Astrocyte of the cerebellum (primary cell): Measurements from ENCODE around the gene MDFI.

Experiments used
- DNase-seq: peaks from one replicate; pipeline ENCODE4 v3.0.0-alpha.2; 2011; ENCODE audit warnings: low read depth
- H3K4me3 ChIP-seq: 2 replicates; pipeline ENCODE4 v1.5.1; 2011; ENCODE audit warnings: mild to moderate bottlenecking, low read depth, low read length, moderate library complexity
- in situ Hi-C: cut with HindIII; loops from 2 replicates; pipeline ENCODE4 v1.10.0; 2017; ENCODE audit warnings: low sequenced_read_pairs
- TF ChIP-seq, protein P1 (sequence below): IDR thresholded peaks from 2 replicates; pipeline ENCODE4 v1.5.1; 2012; ENCODE audit warnings: low read length, low read depth, moderate library complexity, mild to moderate bottlenecking; ENCODE audit errors: missing control alignments

MDFI gene

GRCh38 chr6:41675992-41676391 is 37.7 kb downstream of the MDFI start:
- no peak overlapping the region for H3K4me3 ChIP-seq
- in situ Hi-C loops: no loop called here
- TF ChIP-seq, protein P1, sequence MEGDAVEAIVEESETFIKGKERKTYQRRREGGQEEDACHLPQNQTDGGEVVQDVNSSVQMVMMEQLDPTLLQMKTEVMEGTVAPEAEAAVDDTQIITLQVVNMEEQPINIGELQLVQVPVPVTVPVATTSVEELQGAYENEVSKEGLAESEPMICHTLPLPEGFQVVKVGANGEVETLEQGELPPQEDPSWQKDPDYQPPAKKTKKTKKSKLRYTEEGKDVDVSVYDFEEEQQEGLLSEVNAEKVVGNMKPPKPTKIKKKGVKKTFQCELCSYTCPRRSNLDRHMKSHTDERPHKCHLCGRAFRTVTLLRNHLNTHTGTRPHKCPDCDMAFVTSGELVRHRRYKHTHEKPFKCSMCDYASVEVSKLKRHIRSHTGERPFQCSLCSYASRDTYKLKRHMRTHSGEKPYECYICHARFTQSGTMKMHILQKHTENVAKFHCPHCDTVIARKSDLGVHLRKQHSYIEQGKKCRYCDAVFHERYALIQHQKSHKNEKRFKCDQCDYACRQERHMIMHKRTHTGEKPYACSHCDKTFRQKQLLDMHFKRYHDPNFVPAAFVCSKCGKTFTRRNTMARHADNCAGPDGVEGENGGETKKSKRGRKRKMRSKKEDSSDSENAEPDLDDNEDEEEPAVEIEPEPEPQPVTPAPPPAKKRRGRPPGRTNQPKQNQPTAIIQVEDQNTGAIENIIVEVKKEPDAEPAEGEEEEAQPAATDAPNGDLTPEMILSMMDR: no peak
- DNase-seq: no peak

- H3K4me3 ChIP-seq: no peak overlapping the region
- TF ChIP-seq, protein P1: no peak
- in situ Hi-C loops: no loop called here
- no peak for DNase-seq
Observed at GRCh38 chr6:41676431-41676830, 38.2 kb downstream of the MDFI start.

DNA sequence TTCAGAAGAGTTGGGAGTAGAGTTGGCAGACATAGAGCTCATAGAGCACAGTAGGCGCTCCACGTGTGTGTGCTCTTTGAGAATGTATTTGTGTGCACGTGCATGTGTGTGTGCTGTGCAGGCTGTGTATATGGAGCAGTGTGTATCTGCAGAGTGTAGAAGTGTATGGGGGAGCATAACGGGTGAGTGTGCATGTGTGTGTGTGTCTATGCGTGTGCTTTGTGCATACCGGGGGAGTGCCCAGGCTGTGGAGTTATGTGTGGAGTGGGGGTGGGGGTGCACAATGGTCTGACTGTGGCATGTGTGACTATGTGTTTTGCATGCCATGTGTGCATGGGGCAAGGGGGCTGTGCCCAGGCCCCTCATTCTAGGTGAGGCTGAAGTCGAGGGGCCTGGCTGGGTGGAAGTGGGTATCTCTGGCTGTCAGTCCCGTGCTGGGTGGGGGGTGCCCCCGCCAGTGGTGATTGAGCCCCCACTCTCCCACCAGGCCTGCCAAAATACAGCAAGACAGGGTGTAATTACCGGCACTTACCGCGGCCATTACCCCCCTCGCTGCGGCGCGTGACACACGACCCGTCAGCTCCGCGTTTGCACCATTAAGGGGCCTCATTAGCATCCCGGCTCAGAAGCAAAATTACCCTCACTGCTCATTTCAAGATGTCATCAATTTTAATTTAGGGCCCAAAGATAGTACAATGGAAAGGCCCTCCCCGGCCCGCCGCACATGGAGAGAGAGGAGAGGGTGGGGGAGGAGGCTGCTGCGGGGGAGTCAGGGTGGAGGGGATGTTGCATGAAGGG is 39.1 kb downstream of the MDFI start:
- TF ChIP-seq, protein P1: no peak
- no peak for DNase-seq
- in situ Hi-C loops: no loop called here
- H3K4me3 ChIP-seq: no peak overlapping the region

DNA sequence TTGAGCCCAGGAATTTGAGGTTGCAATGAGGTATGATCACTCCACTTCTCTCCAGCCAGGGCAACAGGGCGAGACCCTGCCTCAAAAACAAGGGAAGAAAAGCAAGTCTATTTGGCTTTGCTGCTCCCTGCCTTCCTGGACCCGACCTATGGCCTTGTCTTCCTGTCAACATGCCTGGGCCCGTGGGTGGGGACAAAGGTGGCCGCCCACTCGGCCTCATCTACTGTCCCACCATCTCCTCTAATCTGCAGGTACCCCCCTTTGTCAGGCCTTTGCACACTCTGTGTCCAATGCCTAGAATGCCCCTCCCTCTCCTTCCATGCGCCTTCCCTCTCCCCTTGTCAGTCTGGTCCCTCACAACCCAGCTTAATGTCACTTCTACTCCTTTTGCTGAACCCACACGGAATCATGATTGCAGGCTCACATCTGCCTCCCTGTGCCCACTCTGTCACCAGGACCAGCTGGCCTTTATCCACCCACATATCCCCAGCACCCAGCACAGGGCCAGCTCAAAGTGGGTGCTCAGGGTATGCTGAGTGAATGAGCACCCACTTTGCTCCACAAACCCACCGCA is 40.3 kb downstream of the MDFI start:
- in situ Hi-C loops: no loop called here
- TF ChIP-seq, protein P1: no peak
- H3K4me3 ChIP-seq: no peak overlapping the region
- DNase-seq: no peak

DNA sequence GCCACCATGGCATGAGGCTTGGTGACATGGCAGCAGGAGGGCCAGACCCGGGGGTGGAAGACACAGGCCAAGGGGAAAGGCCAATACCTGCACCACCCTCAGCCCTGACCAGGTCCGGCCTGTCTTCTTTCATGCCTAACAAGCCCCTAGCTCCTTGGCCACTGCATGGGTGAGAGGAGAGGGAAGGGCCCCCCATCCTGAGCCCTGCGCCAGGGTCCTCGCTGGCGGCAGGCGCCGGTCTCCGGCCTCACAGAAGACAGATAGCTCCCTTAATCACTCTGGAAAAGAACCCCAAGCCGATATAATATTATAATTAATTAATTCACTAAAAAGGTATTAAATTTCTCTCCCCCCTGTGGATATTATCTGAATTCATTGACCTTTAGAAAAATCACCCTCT is 41.4 kb downstream of the MDFI start:
- TF ChIP-seq, protein P1: no peak
- H3K4me3 ChIP-seq: no peak overlapping the region
- DNase-seq: no peak
- in situ Hi-C loops: no loop called here

DNA sequence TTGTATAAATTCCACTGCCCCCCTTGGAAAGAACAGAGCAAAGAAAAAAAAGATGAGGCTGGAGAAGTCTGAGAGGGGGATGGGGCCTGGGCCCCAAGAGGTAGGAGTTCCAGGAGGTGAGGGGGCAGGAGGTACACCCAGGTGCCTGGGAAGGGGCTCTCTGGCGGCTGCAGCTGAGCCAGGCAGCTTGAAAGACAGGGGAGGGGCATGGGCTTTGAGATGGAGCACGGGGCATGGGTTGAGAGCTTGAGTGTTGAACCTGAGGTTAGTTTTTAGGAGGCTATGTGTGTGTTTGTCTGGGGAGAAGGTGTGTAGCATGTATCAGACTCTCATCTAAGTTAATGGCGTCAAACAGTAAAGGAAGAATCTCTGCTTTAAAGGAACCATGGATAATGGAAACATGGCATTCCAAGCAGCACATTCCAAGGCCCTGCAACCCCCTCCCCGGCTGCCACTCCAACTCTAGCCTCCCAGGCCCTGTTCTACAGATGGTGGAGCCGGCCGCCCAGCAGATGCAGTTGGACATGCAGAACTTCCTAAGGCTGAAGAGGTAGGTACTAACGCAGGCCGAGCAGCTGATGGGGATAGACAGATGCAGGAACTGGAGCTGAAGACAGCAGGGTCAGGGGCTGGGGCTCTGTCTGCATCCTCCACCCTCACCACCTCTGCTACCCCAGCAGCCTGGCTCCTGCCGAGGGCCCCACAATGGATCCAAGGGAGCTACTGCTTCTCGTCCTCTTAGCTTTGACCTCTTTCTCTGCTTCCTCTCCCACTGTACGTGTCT is 42.1 kb downstream of the MDFI start:
- no peak for DNase-seq
- TF ChIP-seq, protein P1: no peak
- in situ Hi-C loops: no loop called here
- H3K4me3 ChIP-seq: no peak overlapping the region
